ENCODE results near the gene PRRG2. TPM values are rescaled to one million over a fixed set of nuclear protein-coding genes. Genes with fewer than 3 reads are reported as not detected.

PRRG2 gene
- total RNA-seq, 3 donors from 2014 or later: 1.0 to 1.4 (median 1.3) TPM

GRCh38 chr19:49567861-49568441, 13.2 kb upstream of the PRRG2 start:
- Mint-ChIP-seq H3K4me3 (peak overlapping the region; percentile 42), H3K4me1 (ENCODE audit: low read depth) (peaks cover 65% of the 10 kb centered on the region), H3K27me3 (ENCODE audit: low read depth) (no peaks in the 10 kb centered on the region), H3K9me3 (no peaks in the 10 kb centered on the region), H3K36me3 (ENCODE audit: insufficient read depth) (peaks cover 6% of the 10 kb centered on the region)
- peak; percentile 48 for DNase-seq
- peak; percentile 35 to 52 for ATAC-seq

GRCh38 chr19:49570138-49570856, 10.8 kb upstream of the PRRG2 start:
- H3K9me3 Mint-ChIP-seq: no peaks in the 10 kb centered on the region
- H3K27me3 Mint-ChIP-seq (ENCODE audit: low read depth): no peaks in the 10 kb centered on the region
- peaks cover 55% of the 10 kb centered on the region for H3K4me1 Mint-ChIP-seq (ENCODE audit: low read depth)
- ATAC-seq (peak; percentile 38 to 60), DNase-seq (peak; percentile 58)
- no peak overlapping the region for H3K4me3 Mint-ChIP-seq
- peaks cover 6% of the 10 kb centered on the region for H3K36me3 Mint-ChIP-seq (ENCODE audit: insufficient read depth)

DNA sequence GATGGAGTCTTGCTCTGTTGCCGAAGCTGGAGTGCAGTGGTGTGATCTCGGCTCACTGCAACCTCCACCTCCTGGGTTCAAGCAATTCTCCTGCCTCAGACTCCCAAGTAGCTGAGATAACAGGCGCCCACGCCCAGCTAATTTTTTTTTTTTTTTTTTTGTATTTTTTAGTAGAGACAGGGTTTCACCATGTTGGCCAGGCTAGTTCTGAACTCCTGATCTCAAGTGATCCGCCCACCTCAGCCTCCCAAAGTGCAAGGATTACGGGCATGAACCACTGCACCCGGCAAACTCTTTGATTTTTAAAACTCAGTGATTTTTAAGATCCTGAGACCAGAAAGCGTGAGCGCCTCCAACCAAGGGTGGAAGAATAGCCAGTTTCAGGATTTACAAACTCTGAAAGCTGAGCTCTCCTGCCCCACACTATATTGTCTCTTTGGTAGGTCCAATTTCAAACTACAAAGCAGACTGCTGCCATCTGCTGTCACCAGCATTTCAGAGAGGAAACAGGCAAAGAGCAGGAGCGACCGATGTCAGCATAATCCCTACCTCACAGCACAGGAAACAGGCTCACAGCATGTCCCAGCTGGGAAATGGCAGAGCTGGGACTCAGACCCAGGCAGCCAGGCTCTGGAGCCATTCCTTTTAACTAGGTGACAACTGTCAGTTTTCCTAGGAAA, 10.0 kb upstream of the PRRG2 start:
- H3K36me3 Mint-ChIP-seq (ENCODE audit: insufficient read depth): peaks cover 6% of the 10 kb centered on the region
- H3K9me3 Mint-ChIP-seq: no peaks in the 10 kb centered on the region
- ATAC-seq (no peak), DNase-seq (no peak)
- peaks cover 47% of the 10 kb centered on the region for H3K4me1 Mint-ChIP-seq (ENCODE audit: low read depth)
- no peak overlapping the region for H3K4me3 Mint-ChIP-seq
- no peaks in the 10 kb centered on the region for H3K27me3 Mint-ChIP-seq (ENCODE audit: low read depth)

DNA sequence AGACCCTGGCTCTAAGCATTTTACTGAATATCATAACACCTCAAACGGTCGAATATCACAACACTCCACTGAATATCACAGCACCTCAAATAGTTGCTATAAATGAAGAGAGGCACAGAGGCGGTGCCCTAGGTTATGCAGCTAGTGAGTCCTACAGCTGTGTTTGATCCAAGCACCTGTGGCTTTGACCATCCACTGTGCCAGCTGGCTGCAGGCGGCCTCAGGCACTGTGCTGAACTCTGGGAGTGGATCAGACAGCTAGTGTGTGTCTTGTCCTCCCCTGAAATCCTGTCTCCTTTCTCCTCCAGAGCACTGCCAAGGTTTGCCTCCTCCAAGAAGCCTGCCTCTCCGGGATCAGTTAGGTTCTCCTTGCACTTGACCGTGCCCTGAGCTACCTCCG, 8.1 kb upstream of the PRRG2 start:
- H3K9me3 Mint-ChIP-seq: no peaks in the 10 kb centered on the region
- no peak overlapping the region for H3K4me3 Mint-ChIP-seq
- H3K4me1 Mint-ChIP-seq (ENCODE audit: low read depth): peaks cover 41% of the 10 kb centered on the region
- H3K36me3 Mint-ChIP-seq (ENCODE audit: insufficient read depth): peaks cover 6% of the 10 kb centered on the region
- DNase-seq: no peak
- ATAC-seq: no peak
- no peaks in the 10 kb centered on the region for H3K27me3 Mint-ChIP-seq (ENCODE audit: low read depth)

DNA sequence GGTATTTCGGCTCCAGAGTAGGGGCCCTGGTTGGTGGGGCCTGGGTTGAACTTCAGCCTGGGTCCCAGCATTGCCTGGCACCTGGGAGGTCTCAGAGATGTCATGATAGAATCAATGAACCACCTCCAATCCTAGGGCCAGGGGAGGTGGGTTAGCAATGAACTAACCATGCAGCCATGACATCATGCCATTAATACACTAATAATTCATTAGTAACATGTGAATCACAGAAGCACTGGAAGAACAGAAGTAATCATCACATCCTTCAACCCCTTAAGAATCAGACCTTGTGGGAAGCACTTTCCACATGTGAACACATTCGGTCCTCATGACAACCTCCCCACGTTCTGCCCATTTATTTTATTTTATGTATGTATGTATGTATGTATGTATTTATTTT, 7.7 kb upstream of the PRRG2 start:
- no peak for ATAC-seq
- H3K36me3 Mint-ChIP-seq (ENCODE audit: insufficient read depth): peaks cover 6% of the 10 kb centered on the region

GRCh38 chr19:49574206-49574755, 6.8 kb upstream of the PRRG2 start:
- DNase-seq (no peak), ATAC-seq (no peak)
- H3K4me1 Mint-ChIP-seq (ENCODE audit: low read depth): peaks cover 44% of the 10 kb centered on the region
- H3K9me3 Mint-ChIP-seq: no peaks in the 10 kb centered on the region
- H3K27me3 Mint-ChIP-seq (ENCODE audit: low read depth): no peaks in the 10 kb centered on the region
- peaks cover 6% of the 10 kb centered on the region for H3K36me3 Mint-ChIP-seq (ENCODE audit: insufficient read depth)
- no peak overlapping the region for H3K4me3 Mint-ChIP-seq

More for the DNA sequence above, 7.7 kb upstream of the PRRG2 start:
- H3K27me3 Mint-ChIP-seq (ENCODE audit: low read depth): no peaks in the 10 kb centered on the region
- H3K9me3 Mint-ChIP-seq: no peaks in the 10 kb centered on the region
- H3K4me1 Mint-ChIP-seq (ENCODE audit: low read depth): peaks cover 41% of the 10 kb centered on the region
- H3K4me3 Mint-ChIP-seq: no peak overlapping the region
- no peak for DNase-seq

- H3K9me3 Mint-ChIP-seq: no peaks in the 10 kb centered on the region
- no peaks in the 10 kb centered on the region for H3K27me3 Mint-ChIP-seq (ENCODE audit: low read depth)
- peaks cover 33% of the 10 kb centered on the region for H3K4me1 Mint-ChIP-seq (ENCODE audit: low read depth)
- peaks cover 2% of the 10 kb centered on the region for H3K36me3 Mint-ChIP-seq (ENCODE audit: insufficient read depth)
- ATAC-seq: no peak
- no peak for DNase-seq
- peak overlapping the region; percentile 92 for H3K4me3 Mint-ChIP-seq
These were observed 1.9 kb upstream of the PRRG2 start for GRCh38 chr19:49579193-49579592.

GRCh38 chr19:49579947-49580263, 1.2 kb upstream of the PRRG2 start:
- peak; percentile 2 to 17 for ATAC-seq
- Mint-ChIP-seq H3K27me3 (ENCODE audit: low read depth) (no peaks in the 10 kb centered on the region), H3K9me3 (no peaks in the 10 kb centered on the region), H3K4me1 (ENCODE audit: low read depth) (peaks cover 30% of the 10 kb centered on the region), H3K4me3 (peak overlapping the region; percentile 92), H3K36me3 (ENCODE audit: insufficient read depth) (peaks cover 2% of the 10 kb centered on the region)
- DNase-seq: no peak

- Mint-ChIP-seq H3K4me3 (peak within 1 kb of the TSS; percentile 92), H3K27me3 (ENCODE audit: low read depth) (no peaks in the 10 kb centered on the region), H3K36me3 (ENCODE audit: insufficient read depth) (peaks cover 2% of the 10 kb centered on the region), H3K9me3 (no peaks in the 10 kb centered on the region), H3K4me1 (ENCODE audit: low read depth) (peaks cover 30% of the 10 kb centered on the region)
- DNase-seq (peak; percentile 96), ATAC-seq (peak; percentile 99 to 100)
These were observed 681 bp upstream of the PRRG2 start, which contains the start of gene NOSIP for GRCh38 chr19:49580264-49581006. Gene NOSIP, minus strand, starts transcription at chr19:49580556. Its CDS starts 19,865 bp downstream, at chr19:49560691.

GRCh38 chr19:49583239-49583638, 2.1 kb downstream of the PRRG2 start:
- ATAC-seq (no peak), DNase-seq (no peak)
- Mint-ChIP-seq H3K27me3 (ENCODE audit: low read depth) (no peaks in the 10 kb centered on the region), H3K4me3 (no peak overlapping the region), H3K9me3 (no peaks in the 10 kb centered on the region), H3K36me3 (ENCODE audit: insufficient read depth) (peaks cover 2% of the 10 kb centered on the region), H3K4me1 (ENCODE audit: low read depth) (peaks cover 19% of the 10 kb centered on the region)

DNA sequence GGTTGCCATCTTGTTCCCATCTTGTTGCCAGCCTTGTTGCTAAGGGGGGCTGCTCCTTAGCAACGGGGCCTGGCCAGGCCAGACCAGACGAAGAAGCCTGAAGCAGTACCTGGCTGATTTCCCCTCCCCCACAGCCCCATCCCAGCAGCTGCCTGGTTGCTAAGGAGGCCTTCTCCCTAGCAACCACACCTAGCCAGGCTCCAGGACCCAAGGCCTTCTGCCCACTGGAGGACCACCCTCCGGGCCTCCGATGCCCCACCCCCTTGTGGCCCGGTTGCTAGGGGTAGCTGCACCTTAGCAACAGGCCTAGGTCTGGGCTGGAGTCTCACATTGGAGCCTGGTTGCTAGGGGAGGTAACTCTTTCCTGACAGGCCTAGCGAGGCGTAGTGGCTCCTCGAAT, 3.9 kb downstream of the PRRG2 start:
- Mint-ChIP-seq H3K27me3 (ENCODE audit: low read depth) (no peaks in the 10 kb centered on the region), H3K36me3 (ENCODE audit: insufficient read depth) (peaks cover 2% of the 10 kb centered on the region), H3K4me1 (ENCODE audit: low read depth) (peaks cover 14% of the 10 kb centered on the region), H3K9me3 (no peaks in the 10 kb centered on the region), H3K4me3 (no peak overlapping the region)
- ATAC-seq (no peak), DNase-seq (no peak)

DNA sequence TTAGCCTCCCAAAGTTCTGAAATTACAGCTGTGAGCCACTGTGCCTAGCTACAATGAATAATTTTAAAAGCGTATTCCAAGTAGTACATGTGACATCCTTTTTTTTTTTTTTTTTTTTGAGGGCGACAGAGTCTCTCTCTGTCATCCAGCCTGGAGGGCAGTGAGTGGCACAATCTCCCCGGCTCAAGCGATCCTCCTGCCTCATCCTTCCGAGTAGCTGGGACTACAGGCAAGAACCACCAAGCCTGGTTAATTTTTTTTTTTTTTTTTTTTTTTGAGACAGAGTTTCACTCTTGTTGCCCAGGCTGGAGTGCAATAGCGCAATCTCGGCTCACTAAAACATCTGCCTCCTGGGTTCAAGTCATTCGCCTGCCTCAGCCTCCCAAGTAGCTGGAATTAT, 6.1 kb downstream of the PRRG2 start:
- Mint-ChIP-seq H3K9me3 (no peaks in the 10 kb centered on the region), H3K4me3 (no peak overlapping the region)
- ATAC-seq: no peak

GRCh38 chr19:49588365-49589122, 7.4 kb downstream of the PRRG2 start:
- Mint-ChIP-seq H3K4me1 (ENCODE audit: low read depth) (peaks cover 27% of the 10 kb centered on the region), H3K27me3 (ENCODE audit: low read depth) (no peaks in the 10 kb centered on the region), H3K36me3 (ENCODE audit: insufficient read depth) (no peaks in the 10 kb centered on the region), H3K9me3 (no peaks in the 10 kb centered on the region), H3K4me3 (no peak overlapping the region)
- ATAC-seq (peak; percentile 9 to 11), DNase-seq (peak; percentile 29)

More for the DNA sequence above, 6.1 kb downstream of the PRRG2 start:
- DNase-seq: no peak
- Mint-ChIP-seq H3K36me3 (ENCODE audit: insufficient read depth) (no peaks in the 10 kb centered on the region), H3K27me3 (ENCODE audit: low read depth) (no peaks in the 10 kb centered on the region), H3K4me1 (ENCODE audit: low read depth) (peaks cover 15% of the 10 kb centered on the region)
